Esophagus squamous epithelium (tissue), 4 donors: Measurements from ENCODE around the gene BIN1.

ENCODE experiments used
- POLR2A ChIP-seq, 4 donors: fragments of 450-650 bp; IDR thresholded peaks; one replicate each; pipeline ENCODE4 v1.6.1; 2017; ENCODE audit warnings: antibody characterized with exemption in 4 of 4, mild to moderate bottlenecking in 4 of 4, moderate library complexity in 3 of 4
- TF ChIP-seq, protein P1 (sequence below), 6 experiments: fragments of 450-650 bp in 4 of 6; fragments of 200-600 bp in 2 of 6; sonication (generic) in 2 of 6; IDR thresholded peaks; one replicate each; pipeline ENCODE4 v1.5.1; 2016 to 2019; ENCODE audit warnings: antibody characterized with exemption in 6 of 6, mild to moderate bottlenecking in 4 of 6, moderate library complexity in 4 of 6

DNA sequence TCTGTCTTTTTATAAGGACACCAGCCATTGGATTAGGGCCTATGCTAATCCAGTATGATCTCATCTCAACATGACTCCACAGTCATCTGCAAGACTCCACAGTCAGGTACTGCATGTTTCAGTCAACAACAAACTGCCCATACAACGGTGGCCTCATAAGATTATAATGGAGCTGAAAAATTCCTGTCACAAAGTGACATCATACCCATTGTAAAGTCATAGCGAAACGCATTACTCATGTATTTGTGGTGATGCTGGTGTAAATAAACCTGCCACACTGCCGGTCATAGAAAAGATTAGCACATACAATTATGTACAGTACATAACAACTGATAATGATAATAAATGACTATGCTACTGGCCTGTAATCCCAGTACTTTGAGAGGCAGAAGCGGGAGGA, 106.0 kb downstream of the BIN1 start:
- no peak for TF ChIP-seq POLR2A (IDR thresholded peaks at IDR 0.05)
- TF ChIP-seq, protein P1, sequence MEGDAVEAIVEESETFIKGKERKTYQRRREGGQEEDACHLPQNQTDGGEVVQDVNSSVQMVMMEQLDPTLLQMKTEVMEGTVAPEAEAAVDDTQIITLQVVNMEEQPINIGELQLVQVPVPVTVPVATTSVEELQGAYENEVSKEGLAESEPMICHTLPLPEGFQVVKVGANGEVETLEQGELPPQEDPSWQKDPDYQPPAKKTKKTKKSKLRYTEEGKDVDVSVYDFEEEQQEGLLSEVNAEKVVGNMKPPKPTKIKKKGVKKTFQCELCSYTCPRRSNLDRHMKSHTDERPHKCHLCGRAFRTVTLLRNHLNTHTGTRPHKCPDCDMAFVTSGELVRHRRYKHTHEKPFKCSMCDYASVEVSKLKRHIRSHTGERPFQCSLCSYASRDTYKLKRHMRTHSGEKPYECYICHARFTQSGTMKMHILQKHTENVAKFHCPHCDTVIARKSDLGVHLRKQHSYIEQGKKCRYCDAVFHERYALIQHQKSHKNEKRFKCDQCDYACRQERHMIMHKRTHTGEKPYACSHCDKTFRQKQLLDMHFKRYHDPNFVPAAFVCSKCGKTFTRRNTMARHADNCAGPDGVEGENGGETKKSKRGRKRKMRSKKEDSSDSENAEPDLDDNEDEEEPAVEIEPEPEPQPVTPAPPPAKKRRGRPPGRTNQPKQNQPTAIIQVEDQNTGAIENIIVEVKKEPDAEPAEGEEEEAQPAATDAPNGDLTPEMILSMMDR (IDR thresholded peaks at IDR 0.05) = no peak
